CD4-positive, alpha-beta T cell (primary cell): ENCODE data around the gene CDKN1C. TPM values are rescaled to one million over a fixed set of nuclear protein-coding genes. Genes with fewer than 3 reads are reported as not detected.

Source experiments
- ATAC-seq: fragments of 200-7000 bp; cut with Tn5 transposase; one replicate; pipeline ENCODE4 v1.10.0; 2022; ENCODE audit warnings: mild to moderate bottlenecking; ENCODE audit not compliant: poor library complexity
- CTCF ChIA-PET: fragments of 350-600 bp; sonication (Branson Sonifier 250); formaldehyde crosslinking; loops from one replicate; lab custom pipeline; 2021; ENCODE audit warnings: antibody characterized with exemption, inconsistent platforms; lab: Charles Lee
- POLR2A ChIA-PET: fragments of 350-600 bp; sonication (Branson Sonifier 250); formaldehyde crosslinking; loops from one replicate; lab custom pipeline; 2021; ENCODE audit warnings: antibody characterized with exemption, inconsistent platforms; lab: Charles Lee
- DNase-seq, 14 experiments: peaks; one replicate each; pipeline ENCODE4 v3.0.0-alpha.2; 2013 to 2020; ENCODE audit warnings: mixed read lengths in 2 of 14
- H3K27ac ChIP-seq, 2 donors: one replicate each; pipeline versions ENCODE4 v1.5.1 to v1.7.0; 2013; ENCODE audit warnings: low read length in 2 of 2, low read depth in 1 of 2, mild to moderate bottlenecking in 1 of 2
- H3K27me3 ChIP-seq, 2 experiments: 1 replicate in 1 of 2; 2 replicates in 1 of 2; pipeline versions ENCODE4 v1.6.1 to v1.7.0; 2013; ENCODE audit warnings: low read length in 2 of 2, control low read depth in 1 of 2, mild to moderate bottlenecking in 1 of 2, moderate library complexity in 1 of 2; ENCODE audit not compliant: insufficient read depth in 2 of 2, control insufficient read depth in 1 of 2
- H3K36me3 ChIP-seq: one replicate; pipeline ENCODE4 v1.6.1; 2013; ENCODE audit warnings: low read length, control low read depth; ENCODE audit not compliant: insufficient read depth
- H3K4me1 ChIP-seq: one replicate; pipeline ENCODE4 v1.6.1; 2013; ENCODE audit warnings: low read length, control low read depth; ENCODE audit not compliant: insufficient read depth
- H3K4me3 ChIP-seq: one replicate; pipeline ENCODE4 v1.5.1; 2013; ENCODE audit warnings: mild to moderate bottlenecking, low read length, moderate library complexity
- H3K9me3 ChIP-seq, 2 experiments: 1 replicate in 1 of 2; 2 replicates in 1 of 2; pipeline versions ENCODE4 v1.6.1 to v1.7.0; 2013; ENCODE audit warnings: low read length in 2 of 2, mild to moderate bottlenecking in 2 of 2, control low read depth in 1 of 2, moderate library complexity in 1 of 2; ENCODE audit not compliant: control insufficient read depth in 1 of 2, insufficient read depth in 1 of 2
- H3K27ac Mint-ChIP-seq: one replicate; pipeline ENCODE4 v1.8.0; 2020; ENCODE audit warnings: mixed read lengths
- H3K27me3 Mint-ChIP-seq: one replicate; pipeline ENCODE4 v1.8.0; 2021; ENCODE audit warnings: mixed read lengths
- H3K36me3 Mint-ChIP-seq: one replicate; pipeline ENCODE4 v1.8.0; 2021; ENCODE audit warnings: low read depth, mixed read lengths
- H3K4me1 Mint-ChIP-seq: one replicate; pipeline ENCODE4 v1.8.0; 2021; ENCODE audit warnings: low read depth, mixed read lengths
- H3K4me3 Mint-ChIP-seq: one replicate; pipeline ENCODE4 v1.8.0; 2020; ENCODE audit warnings: mild to moderate bottlenecking, mixed read lengths
- H3K9me3 Mint-ChIP-seq: one replicate; pipeline ENCODE4 v1.8.0; 2020; ENCODE audit warnings: mixed read lengths
- intact Hi-C, 2 experiments: fragments of 100-400 bp; cut with DNase I in 1 of 2; cut with micrococcal nuclease in 1 of 2; formaldehyde crosslinking; loops; one replicate each; pipeline versions ENCODE4 v1.15.1 to v1.9.0; 2023 to 2025; cut with DNase I, micrococcal nuclease
- total RNA-seq, 174 experiments: library from RNA in 2 of 174; stranded (reverse) in 2 of 174; gene quantifications; one replicate each; pipeline ENCODE4 v1.2.3 and lab custom pipeline; 2021 to 2026
- TF ChIP-seq, protein P1 (sequence below): fragments of 200-600 bp; IDR thresholded peaks from one replicate; pipeline ENCODE4 v1.8.0; 2022; ENCODE audit warnings: antibody characterized with exemption, mild to moderate bottlenecking

The CDKN1C gene
- total RNA-seq, 2 experiments from 2014 or later = 1.9 to 2.5 TPM

DNA sequence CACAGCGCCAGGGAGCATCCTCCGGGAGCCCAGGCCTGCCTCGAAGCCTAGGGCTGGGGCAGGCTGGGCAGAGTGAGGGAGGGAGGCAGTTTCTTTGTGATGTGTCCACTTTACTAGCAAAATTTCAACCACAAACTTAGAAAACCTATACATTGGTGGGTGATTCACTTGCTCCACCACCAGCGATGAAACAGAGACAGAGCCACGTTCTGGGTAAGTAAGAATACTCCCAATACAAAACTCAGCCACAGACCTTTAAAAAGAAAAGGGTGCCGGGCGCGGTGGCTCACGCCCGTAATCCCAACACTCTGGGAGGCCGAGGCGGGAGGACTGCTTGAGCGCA lies 22.3 kb downstream of the CDKN1C start:
- H3K36me3 ChIP-seq = no peaks in the 10 kb centered on the region
- Mint-ChIP-seq H3K4me1 (no peaks in the 10 kb centered on the region), H3K4me3 (no peak overlapping the region), H3K27ac (no peak overlapping the region), H3K27me3 (peaks cover 58% of the 10 kb centered on the region), H3K36me3 (no peaks in the 10 kb centered on the region), H3K9me3 (no peaks in the 10 kb centered on the region)
- H3K27ac ChIP-seq = no peak overlapping the region
- TF ChIP-seq, protein P1, sequence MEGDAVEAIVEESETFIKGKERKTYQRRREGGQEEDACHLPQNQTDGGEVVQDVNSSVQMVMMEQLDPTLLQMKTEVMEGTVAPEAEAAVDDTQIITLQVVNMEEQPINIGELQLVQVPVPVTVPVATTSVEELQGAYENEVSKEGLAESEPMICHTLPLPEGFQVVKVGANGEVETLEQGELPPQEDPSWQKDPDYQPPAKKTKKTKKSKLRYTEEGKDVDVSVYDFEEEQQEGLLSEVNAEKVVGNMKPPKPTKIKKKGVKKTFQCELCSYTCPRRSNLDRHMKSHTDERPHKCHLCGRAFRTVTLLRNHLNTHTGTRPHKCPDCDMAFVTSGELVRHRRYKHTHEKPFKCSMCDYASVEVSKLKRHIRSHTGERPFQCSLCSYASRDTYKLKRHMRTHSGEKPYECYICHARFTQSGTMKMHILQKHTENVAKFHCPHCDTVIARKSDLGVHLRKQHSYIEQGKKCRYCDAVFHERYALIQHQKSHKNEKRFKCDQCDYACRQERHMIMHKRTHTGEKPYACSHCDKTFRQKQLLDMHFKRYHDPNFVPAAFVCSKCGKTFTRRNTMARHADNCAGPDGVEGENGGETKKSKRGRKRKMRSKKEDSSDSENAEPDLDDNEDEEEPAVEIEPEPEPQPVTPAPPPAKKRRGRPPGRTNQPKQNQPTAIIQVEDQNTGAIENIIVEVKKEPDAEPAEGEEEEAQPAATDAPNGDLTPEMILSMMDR = no peak
- peaks cover 0 to 18% of the 10 kb centered on the region in 2 experiments for H3K9me3 ChIP-seq
- ATAC-seq (no peak), DNase-seq (no peak)
- peaks cover 29 to 44% of the 10 kb centered on the region in 2 experiments for H3K27me3 ChIP-seq
- POLR2A ChIA-PET = no interaction called here
- H3K4me1 ChIP-seq = no peaks in the 10 kb centered on the region
- intact Hi-C loops = no loop called here
- no peak overlapping the region for H3K4me3 ChIP-seq
- CTCF ChIA-PET = interaction anchor here (1.0 kb wide), 1 partner anchor 25 kb away, joined by 3 read pairs; no protein-coding TSS in a partner anchor

DNA sequence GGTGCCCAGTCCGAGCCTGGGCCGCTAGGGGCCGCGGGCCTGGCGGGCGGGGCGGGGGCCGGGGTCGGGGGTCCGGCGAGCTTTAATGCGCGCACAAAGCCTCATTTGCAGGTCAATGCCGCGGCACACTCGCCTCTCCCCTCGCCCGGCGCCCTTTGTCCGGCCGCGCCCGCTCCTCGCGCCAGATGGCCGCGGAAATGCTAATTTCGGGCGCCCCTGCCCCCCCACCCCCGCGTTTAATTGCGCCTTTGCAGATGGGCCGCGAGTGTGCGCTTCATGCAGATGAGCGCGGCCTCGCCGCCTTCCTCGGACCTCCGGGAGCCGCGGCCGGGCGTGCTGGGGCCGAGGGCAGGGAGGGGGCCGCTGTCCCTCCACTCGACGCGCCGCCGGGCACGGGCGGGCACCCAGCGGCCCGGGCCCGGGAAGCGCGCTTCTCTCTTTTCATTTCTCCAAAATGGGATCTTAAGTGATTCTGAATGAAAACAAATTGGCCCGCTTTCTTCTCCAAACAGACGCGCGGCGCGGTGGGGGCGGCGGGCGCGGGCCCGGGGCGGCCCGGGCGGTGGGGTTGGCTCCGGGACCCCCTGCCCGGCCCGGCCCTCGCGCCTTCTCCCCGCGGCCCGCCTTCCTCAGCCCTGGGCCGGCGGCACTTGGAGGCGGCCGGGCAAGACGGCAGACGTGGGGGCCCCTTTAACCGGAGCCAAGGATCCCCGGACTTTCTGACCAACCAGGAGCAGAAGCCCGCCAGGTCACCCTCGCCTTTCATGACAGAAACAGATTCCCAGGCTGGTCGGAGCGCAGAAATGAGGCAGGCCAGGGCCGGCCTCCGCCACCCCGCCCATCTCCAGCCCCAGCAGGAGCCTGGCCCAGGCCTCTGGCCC lies 22.9 kb downstream of the CDKN1C start:
- POLR2A ChIA-PET = no interaction called here
- TF ChIP-seq, protein P1 = no peak
- CTCF ChIA-PET = no interaction called here
- H3K4me3 ChIP-seq = no peak overlapping the region
- H3K9me3 ChIP-seq = peaks cover 0 to 17% of the 10 kb centered on the region in 2 experiments
- H3K36me3 ChIP-seq = no peaks in the 10 kb centered on the region
- Mint-ChIP-seq H3K36me3 (no peaks in the 10 kb centered on the region), H3K4me3 (no peak overlapping the region), H3K27me3 (peaks cover 52% of the 10 kb centered on the region), H3K4me1 (no peaks in the 10 kb centered on the region), H3K27ac (no peak overlapping the region), H3K9me3 (no peaks in the 10 kb centered on the region)
- no peaks in the 10 kb centered on the region for H3K4me1 ChIP-seq
- peaks cover 28 to 44% of the 10 kb centered on the region in 2 experiments for H3K27me3 ChIP-seq
- ATAC-seq (no peak), DNase-seq (no peak)
- intact Hi-C loops = no loop called here
- H3K27ac ChIP-seq = no peak overlapping the region

DNA sequence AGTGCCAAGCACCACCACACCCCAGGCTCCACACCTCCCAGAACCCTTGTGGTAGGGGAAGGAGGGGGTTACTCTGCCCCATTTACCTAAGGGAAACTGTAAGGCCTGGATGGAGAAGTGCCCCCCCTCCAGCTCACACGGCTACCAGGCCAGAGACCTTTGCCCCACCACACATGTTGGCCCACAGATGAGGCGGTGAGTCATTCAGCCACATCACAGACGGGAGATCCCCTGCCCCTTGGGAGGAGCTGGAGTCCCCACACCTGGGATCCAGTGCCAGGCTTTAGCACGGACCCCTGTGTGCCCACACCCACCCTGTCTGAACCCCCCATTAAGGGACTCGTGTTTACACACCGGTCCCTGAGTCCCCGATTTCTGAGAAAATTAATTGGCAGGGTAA lies 24.9 kb downstream of the CDKN1C start:
- Histone ChIP-seq H3K27me3 (peaks cover 19 to 38% of the 10 kb centered on the region in 2 experiments), H3K4me3 (no peak overlapping the region), H3K9me3 (peaks cover 0 to 5% of the 10 kb centered on the region in 2 experiments), H3K27ac (no peak overlapping the region), H3K4me1 (no peaks in the 10 kb centered on the region), H3K36me3 (no peaks in the 10 kb centered on the region)
- Mint-ChIP-seq H3K27ac (no peak overlapping the region), H3K4me1 (no peaks in the 10 kb centered on the region), H3K27me3 (peaks cover 37% of the 10 kb centered on the region), H3K36me3 (no peaks in the 10 kb centered on the region), H3K9me3 (no peaks in the 10 kb centered on the region), H3K4me3 (no peak overlapping the region)
- POLR2A ChIA-PET = no interaction called here
- TF ChIP-seq, protein P1 = no peak
- peak in 3 of 14 experiments; percentile 5 to 61 (median 53) for DNase-seq
- no peak for ATAC-seq
- intact Hi-C loops = no loop called here
- CTCF ChIA-PET = interaction anchor here (0.7 kb wide), 1 partner anchor 328 kb away, joined by 3 read pairs; no protein-coding TSS in a partner anchor
